Epithelial cell of prostate (primary cell): ENCODE data around the gene MUC5B.
"Not testable (repeated sequence)": the region's sequence is repeated elsewhere in the genome, so short reads cannot be mapped to it uniquely, and the experiment has no call there.

Experiments used
- DNase-seq: peaks from one replicate; pipeline ENCODE4 v3.0.0-alpha.2; 2011; ENCODE audit warnings: low read depth, low spot score
- H3K27ac ChIP-seq: fragments of 450-650 bp; 2 replicates; pipeline ENCODE4 v1.5.1; 2017; ENCODE audit warnings: mild to moderate bottlenecking

Gene MUC5B, protein sequence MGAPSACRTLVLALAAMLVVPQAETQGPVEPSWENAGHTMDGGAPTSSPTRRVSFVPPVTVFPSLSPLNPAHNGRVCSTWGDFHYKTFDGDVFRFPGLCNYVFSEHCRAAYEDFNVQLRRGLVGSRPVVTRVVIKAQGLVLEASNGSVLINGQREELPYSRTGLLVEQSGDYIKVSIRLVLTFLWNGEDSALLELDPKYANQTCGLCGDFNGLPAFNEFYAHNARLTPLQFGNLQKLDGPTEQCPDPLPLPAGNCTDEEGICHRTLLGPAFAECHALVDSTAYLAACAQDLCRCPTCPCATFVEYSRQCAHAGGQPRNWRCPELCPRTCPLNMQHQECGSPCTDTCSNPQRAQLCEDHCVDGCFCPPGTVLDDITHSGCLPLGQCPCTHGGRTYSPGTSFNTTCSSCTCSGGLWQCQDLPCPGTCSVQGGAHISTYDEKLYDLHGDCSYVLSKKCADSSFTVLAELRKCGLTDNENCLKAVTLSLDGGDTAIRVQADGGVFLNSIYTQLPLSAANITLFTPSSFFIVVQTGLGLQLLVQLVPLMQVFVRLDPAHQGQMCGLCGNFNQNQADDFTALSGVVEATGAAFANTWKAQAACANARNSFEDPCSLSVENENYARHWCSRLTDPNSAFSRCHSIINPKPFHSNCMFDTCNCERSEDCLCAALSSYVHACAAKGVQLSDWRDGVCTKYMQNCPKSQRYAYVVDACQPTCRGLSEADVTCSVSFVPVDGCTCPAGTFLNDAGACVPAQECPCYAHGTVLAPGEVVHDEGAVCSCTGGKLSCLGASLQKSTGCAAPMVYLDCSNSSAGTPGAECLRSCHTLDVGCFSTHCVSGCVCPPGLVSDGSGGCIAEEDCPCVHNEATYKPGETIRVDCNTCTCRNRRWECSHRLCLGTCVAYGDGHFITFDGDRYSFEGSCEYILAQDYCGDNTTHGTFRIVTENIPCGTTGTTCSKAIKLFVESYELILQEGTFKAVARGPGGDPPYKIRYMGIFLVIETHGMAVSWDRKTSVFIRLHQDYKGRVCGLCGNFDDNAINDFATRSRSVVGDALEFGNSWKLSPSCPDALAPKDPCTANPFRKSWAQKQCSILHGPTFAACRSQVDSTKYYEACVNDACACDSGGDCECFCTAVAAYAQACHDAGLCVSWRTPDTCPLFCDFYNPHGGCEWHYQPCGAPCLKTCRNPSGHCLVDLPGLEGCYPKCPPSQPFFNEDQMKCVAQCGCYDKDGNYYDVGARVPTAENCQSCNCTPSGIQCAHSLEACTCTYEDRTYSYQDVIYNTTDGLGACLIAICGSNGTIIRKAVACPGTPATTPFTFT (N-terminal part only)

DNA sequence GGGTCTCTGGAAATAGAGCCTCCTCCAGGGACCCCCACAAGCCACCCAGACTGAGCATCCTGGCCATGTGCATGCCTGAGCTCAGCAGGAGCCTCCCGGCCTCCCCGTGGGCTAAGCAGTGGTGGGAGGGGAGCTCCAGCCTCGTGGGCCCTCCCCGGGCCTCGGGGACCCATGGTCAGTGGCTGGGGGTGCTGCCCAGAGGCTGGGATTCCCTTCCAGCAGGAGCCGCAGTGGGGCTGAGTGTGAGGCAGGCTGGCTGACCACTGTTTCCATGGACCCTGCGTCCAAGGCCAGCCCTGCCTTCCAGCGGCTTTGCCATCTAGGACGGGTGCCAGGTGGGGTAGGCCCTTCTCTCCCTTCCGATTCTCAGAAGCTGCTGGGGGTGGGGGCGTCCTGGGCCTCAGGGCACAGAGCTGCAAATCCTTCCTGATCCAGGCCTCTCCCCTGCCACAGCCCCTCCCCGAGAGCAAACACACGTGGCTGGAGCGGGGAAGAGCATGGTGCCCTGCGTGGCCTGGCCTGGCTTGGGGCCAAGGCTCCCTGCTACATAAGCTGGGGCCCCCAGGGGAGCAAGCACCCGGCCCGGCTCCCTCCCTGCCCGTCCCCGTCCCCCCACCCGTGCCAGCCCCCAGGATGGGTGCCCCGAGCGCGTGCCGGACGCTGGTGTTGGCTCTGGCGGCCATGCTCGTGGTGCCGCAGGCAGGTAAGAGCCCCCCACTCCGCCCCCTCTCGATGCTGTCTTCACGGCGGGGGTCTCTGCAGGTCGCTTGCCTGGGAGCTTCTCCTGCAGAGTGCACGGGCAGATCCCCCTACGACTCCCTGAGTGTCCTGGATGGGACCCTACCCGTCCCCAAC lies at the start of gene MUC5B:
TSS of gene MUC5B (plus strand) at position 576 of the 855 bp plus-strand sequence. CDS start at position 634, 58 bp downstream.
- H3K27ac ChIP-seq: no peak within 1 kb of the TSS
- no peak for DNase-seq

DNA sequence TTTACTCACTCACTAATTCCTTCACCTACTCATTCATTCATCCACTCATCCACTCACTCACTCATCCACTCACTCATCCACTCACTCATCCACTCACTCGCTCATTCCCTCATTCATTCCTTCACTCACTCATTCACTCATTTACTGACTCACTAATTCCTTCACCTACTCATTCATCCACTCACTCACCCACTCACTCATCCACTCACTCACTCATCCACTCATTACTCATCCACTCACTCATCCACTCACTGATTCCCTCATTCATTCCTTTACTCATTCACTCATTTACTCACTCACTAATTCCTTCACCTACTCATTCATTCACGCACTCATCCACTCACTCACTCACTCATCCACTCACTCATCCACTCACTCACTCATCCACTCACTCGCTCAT lies 49.5 kb upstream of the MUC5B start:
- not testable (repeated sequence) for H3K27ac ChIP-seq, DNase-seq

DNA sequence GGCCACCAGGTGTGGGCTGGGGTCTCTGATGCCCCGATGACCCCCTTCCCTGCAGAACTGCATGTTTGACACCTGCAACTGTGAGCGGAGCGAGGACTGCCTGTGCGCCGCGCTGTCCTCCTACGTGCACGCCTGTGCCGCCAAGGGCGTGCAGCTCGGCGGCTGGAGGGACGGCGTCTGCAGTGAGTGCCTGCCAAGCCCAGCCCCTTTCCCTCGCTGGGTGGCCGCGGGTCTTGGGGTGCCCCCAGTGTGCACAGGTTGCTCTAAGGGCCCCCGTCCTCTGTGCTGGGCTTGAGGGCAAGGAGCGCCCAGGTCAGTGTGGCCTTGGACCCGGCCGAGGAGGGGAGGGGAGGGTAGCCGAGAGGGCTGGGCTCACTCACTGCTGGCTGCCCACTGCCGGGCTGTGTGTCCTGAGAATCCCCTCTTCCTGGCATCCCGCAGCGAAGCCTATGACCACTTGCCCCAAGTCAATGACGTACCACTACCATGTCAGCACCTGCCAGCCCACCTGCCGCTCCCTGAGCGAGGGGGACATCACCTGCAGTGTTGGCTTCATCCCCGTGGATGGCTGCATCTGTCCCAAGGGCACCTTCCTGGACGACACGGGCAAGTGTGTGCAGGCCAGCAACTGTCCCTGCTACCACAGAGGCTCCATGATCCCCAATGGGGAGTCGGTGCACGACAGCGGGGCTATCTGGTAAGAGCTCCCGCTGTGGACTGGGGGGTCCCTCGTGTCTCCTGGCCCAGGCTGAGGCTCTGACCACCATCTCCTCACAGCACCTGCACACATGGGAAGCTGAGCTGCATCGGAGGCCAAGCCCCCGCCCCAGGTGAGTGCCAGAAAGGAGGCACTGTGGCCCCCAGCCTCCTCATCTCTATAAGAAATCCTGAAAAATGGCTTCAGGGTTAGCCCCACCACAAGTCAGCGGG lies 48.2 kb upstream of the MUC5B start:
- H3K27ac ChIP-seq: no peak overlapping the region
- DNase-seq: no peak

DNA sequence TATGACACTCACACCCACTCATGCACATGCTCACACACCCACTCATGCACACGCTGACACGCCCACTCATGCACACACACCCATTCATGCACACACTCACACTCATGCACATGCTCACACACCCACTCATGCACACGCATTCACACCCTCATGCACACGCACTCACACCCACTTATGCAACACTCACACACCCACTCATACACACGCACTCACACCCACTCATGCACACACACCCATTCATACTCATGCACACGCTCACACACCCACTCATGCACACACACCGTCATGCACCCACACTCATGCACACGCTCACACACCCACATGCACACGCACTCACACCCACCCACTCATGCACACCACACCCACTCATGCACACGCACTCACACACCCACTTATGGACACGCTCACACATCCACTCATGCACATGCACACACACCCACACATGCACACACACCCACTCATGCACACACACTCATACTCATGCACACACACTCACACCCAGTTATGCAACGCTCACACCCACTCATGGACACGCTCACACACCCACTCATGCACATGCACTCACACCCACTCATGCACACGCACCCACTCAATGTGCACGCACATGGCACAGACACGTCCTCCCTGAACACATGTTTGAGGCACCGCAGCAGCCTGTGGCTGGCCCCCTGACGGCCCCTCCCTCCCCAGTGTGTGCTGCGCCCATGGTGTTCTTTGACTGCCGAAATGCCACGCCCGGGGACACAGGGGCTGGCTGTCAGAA lies 47.2 kb upstream of the MUC5B start:
- DNase-seq: no peak
- H3K27ac ChIP-seq: no peak overlapping the region

DNA sequence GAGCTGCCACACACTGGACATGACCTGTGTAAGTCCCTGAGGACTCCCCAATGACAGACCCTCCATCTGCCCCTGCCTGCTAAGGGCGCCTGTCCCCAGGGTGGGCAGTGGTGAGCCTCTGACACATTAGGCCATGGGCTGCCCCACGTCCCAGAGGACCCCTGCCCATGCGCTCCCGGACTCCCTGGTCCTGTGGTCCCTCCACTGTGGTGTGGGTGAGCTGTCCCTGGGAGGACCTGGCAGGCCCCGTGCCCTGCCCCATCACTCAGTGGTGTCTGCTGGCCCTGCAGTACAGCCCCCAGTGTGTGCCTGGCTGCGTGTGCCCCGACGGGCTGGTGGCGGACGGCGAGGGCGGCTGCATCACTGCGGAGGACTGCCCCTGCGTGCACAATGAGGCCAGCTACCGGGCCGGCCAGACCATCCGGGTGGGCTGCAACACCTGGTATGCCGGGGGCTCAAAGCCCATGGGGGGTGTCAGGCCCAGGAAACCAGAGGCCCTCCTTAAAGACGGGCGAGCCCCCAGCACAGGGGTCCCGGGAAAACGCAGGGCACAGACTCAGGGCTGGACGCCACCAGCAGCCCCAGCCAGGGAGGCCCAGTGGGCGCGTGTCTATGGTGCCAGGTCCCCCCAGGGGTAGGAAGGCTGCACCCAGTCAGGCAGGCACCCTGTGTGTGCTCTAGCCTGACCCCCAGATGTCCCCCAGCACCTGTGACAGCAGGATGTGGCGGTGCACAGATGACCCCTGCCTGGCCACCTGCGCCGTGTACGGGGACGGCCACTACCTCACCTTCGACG lies 46.4 kb upstream of the MUC5B start:
- no peak overlapping the region for H3K27ac ChIP-seq
- no peak for DNase-seq

DNA sequence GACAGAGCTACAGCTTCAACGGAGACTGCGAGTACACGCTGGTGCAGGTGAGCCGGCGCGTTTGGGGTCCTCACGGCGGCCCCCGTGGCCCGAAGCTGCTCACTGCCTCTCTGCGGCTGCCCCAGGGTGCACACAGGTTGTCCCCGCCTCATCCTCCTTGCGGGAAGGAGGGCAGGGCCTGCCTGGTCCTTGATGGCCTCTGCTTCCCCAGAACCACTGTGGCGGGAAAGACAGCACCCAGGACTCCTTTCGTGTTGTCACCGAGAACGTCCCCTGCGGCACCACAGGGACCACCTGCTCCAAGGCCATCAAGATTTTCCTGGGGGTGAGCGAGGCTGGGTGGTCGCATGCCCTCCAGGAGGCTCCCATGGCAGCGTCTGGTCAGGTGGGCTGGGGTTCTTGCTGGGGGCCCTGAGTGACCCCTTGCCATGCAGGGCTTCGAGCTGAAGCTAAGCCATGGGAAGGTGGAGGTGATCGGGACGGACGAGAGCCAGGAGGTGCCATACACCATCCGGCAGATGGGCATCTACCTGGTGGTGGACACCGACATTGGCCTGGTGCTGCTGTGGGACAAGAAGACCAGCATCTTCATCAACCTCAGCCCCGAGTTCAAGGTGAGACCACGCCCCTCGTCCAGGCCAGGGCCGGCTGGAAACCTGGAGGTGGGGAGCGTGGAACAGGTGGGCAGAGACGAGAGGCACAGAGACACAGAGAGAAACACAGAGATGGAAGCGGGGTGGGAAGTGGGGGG lies 45.7 kb upstream of the MUC5B start:
- no peak overlapping the region for H3K27ac ChIP-seq
- no peak for DNase-seq

DNA sequence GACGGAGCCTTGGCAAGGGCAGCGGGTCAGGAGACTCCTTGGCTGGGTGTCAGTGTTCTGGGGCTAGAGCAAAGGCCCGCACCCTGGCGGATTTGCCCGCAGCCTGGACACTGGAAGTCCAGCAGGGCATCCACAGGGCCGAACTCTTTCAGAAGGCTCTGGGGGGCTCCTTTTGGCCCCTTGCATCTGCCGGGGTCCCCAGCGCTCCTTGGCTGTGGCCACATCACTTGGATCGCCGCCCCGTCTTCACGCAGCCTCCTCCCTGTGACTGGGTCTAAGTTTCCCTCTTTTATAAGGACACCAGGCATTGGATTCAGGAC lies 45.1 kb upstream of the MUC5B start:
- DNase-seq: no peak
- no peak overlapping the region for H3K27ac ChIP-seq

DNA sequence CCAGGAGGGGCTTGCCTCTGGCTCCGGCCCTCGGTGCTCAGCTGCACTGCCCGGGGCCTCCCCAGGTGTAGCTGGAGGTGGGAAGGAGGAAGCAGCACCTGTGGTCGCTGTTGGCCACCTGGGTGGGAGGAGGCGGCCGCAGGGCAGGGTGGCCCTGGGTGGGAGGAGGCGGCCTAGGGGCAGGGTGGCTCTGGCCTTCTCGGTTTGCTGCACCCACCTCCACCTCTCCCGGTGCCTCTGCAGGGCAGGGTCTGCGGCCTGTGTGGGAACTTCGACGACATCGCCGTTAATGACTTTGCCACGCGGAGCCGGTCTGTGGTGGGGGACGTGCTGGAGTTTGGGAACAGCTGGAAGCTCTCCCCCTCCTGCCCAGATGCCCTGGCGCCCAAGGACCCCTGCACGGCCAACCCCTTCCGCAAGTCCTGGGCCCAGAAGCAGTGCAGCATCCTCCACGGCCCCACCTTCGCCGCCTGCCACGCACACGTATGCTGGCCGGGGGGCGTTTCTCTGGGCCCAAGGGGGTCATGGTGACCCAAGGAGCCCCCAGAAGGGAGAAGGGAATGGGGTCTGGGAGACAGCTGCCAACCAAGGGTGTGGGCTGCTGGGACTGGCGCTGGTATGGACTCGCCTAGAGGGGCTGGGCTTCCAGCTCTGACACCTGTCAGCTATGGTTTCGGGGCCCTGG lies 44.5 kb upstream of the MUC5B start:
- H3K27ac ChIP-seq: no peak overlapping the region
- no peak for DNase-seq

DNA sequence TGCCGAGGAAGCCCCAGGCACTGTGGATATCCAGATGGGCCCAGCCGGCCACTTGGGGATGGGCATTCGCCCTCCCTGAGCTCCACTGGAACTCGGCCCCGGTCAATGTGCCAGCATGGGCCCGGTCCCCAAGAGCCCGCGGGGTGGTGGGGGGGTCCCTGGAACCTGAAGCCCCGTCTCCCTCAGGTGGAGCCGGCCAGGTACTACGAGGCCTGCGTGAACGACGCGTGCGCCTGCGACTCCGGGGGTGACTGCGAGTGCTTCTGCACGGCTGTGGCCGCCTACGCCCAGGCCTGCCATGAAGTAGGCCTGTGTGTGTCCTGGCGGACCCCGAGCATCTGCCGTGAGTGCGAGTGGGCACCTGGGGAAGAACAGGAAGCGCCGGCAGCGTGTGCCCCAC lies 44.0 kb upstream of the MUC5B start:
- DNase-seq: no peak
- H3K27ac ChIP-seq: no peak overlapping the region

DNA sequence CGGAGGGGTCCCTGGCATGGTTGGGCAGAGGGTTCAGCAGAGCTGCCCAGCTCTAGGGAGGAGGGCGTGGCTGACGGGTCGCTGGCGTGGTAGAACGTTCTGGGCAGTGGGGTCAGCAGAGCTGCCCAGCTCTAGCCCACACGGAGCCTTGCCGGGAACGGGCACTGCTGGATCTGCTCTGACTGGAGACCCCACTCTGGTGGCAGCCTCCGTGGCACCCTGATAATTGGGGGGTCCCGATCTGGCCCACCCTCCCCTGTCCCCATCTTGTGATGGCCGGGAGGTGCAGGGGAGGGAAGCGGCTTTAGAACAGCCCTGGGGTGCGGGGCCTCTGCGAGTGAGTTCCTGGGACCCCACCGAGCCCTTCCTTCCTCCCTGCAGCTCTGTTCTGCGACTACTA lies 43.2 kb upstream of the MUC5B start:
- DNase-seq: no peak

DNA sequence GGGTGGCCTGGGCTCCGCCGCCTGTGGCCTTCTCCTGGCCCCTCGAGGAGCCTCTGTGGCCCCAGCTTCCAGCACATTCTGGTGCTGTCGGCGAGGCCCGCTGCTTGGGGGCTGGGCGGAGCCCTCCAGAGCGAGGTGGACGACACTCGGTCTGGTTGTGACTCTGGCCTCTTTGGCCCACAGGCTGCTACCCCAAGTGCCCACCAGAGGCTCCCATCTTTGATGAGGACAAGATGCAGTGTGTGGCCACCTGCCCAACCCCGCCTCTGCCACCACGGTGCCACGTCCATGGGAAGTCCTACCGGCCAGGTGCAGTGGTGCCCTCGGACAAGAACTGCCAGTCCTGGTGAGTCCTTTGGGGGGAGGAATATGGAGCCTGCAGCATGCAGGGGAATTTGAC lies 42.7 kb upstream of the MUC5B start:
- no peak for DNase-seq
- H3K27ac ChIP-seq: no peak overlapping the region

More for the DNA sequence above, 43.2 kb upstream of the MUC5B start:
- H3K27ac ChIP-seq: no peak overlapping the region

DNA sequence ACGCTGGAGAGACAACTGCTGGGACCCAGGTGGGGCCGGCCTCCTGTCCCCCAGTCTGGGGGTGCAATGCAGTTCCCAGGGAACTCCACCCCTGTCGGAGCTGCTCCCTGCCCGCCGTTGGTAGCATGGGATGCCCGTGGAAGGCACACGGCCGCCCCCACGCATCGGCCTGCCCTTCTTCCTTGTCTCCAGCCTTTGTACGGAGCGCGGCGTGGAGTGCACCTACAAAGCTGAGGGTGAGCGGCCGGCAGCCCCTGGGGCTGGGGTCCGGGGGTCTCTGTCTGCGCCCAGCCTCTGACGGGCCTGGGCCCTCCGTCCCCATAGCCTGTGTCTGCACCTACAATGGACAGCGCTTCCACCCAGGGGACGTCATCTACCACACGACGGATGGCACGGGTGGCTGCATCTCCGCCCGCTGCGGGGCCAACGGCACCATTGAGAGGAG lies 41.9 kb upstream of the MUC5B start:
- no peak overlapping the region for H3K27ac ChIP-seq
- DNase-seq: no peak

DNA sequence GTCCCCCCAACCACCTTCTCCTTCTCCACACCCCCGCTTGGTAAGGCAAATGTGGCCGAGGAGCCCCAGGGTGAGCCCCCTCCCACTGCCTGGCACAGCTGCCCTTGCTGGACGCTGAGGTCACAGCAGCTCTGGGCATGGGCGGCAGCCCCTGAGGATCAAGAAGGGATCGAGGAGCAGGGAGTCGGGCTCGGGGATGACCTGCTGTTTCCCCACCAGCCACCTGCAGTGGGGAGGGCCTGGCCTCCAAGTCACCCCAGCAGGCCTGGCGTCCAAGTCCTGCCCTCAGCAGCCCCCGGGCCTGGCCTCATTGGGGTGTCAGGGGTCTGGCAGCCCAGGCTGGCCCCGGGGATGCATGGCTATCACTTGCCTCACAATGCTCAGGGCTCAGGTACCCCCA lies 41.4 kb upstream of the MUC5B start:
- DNase-seq: no peak
- no peak overlapping the region for H3K27ac ChIP-seq

DNA sequence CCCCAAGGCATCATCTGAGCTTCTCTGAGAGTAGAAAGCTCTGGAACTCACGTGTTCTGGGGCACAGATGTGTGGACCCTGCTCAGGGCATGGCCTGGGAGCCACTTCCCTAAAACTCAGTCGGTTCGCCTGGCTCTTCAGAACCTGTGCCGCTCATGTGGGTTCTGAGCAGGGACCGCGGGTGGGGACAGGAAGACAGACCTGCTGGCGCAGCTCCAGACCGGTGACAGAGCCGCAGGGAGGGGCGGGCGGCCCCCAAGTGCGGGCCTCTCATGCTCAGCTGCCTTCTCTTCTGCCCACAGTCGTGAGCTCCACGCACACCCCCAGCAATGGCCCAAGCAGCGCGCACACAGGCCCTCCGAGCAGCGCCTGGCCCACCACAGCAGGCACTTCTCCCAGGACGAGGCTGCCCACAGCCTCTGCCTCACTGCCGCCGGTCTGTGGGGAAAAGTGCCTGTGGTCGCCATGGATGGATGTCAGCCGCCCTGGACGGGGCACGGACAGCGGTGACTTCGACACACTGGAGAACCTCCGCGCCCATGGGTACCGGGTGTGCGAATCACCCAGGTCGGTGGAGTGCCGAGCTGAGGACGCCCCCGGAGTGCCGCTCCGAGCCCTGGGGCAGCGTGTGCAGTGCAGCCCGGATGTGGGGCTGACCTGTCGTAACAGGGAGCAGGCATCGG lies 40.9 kb upstream of the MUC5B start:
- H3K27ac ChIP-seq: no peak overlapping the region
- DNase-seq: no peak

DNA sequence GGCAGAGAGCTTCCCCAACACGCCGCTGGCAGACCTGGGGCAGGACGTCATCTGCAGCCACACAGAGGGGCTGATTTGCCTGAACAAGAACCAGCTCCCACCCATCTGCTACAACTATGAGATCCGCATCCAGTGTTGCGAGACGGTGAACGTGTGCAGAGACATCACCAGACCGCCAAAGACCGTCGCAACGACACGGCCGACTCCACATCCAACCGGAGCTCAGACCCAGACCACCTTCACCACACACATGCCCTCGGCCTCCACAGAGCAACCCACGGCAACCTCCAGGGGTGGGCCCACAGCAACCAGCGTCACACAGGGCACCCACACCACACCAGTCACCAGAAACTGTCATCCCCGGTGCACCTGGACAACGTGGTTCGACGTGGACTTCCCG lies 38.7 kb upstream of the MUC5B start:
- H3K27ac ChIP-seq: not testable (repeated sequence)

More for the DNA sequence above, 38.7 kb upstream of the MUC5B start:
- not testable (repeated sequence) for DNase-seq
